ENCODE results near the gene ESYT2.

- TF ChIP-seq CTCF (IDR thresholded peaks at IDR 0.05) (no peak), FOXM1 (IDR thresholded peaks at IDR 0.05; ENCODE audit: low read depth) (no peak)
- TF ChIP-seq, protein P1, sequence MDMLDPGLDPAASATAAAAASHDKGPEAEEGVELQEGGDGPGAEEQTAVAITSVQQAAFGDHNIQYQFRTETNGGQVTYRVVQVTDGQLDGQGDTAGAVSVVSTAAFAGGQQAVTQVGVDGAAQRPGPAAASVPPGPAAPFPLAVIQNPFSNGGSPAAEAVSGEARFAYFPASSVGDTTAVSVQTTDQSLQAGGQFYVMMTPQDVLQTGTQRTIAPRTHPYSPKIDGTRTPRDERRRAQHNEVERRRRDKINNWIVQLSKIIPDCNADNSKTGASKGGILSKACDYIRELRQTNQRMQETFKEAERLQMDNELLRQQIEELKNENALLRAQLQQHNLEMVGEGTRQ (IDR thresholded peaks at IDR 0.05; ENCODE audit: borderline replicate concordance, low read depth, low read length) = no peak
Measured at GRCh38 chr7:158842486-158842885, 13.2 kb upstream of the ESYT2 start.

All from SK-N-SH (cell line).